Activated CD8-positive, alpha-beta memory T cell treated with anti-CD3 and anti-CD28 coated beads for 48 hours (primary cell): ENCODE measurements around the gene NCOA7.

ENCODE experiments used
- DNase-seq, 3 experiments: peaks; one replicate each; pipeline ENCODE4 v3.0.0-alpha.2; 2020; ENCODE audit warnings: low read depth in 2 of 3, low spot score in 2 of 3

The NCOA7 gene

DNA sequence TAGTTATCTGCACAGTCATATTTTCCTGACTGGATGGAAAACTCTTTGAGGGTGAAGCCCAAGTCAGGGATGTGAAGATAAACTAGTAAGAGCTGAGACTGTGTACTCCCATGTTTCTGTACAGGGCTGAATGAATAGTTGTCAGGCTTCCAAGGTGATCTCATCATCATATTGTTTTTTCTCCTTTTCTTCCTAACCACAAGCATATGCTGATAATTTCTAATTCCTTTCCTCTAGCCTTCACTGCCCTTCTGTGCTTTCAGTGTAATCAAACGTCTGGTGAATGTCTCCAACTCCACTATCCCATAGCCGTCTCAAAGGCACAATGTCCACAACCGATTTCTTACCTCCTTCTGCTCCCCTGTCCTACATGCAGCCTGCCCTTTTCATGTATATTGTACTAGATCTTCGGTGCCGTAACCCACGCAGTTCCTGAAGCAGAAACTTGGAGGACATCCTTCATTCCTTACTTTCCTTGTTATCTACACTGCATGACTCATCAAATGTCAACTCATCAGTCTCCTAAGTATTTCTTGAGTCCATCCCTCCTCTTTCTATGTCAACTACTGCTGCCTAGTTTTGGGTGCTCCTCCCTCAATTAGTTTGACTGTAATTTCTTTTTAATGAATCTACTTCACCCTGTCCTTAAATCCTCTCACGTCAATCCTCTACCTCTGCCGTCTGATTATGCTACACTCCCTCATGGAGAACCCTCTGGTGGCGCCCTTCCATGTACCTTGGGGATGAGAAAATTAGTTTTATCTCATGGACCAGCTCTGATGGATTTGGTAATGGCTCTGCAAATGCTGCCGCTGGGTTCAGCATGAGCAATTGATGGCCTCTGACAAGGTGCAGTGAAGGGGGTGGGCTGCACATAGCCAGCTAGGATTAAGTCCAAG is 21.9 kb downstream of the NCOA7 start:
- DNase-seq, result no peak

- DNase-seq, result no peak
These were observed 23.7 kb downstream of the NCOA7 start for GRCh38 chr6:125814481-125814880.

GRCh38 chr6:125815080-125815910 is 24.5 kb downstream of the NCOA7 start:
- DNase-seq, result no peak

- no peak for DNase-seq
These were observed 26.1 kb downstream of the NCOA7 start for GRCh38 chr6:125816828-125817280.

GRCh38 chr6:125818225-125818657 is 27.5 kb downstream of the NCOA7 start:
- no peak for DNase-seq

- DNase-seq, result no peak
These were observed 28.1 kb downstream of the NCOA7 start for GRCh38 chr6:125818772-125819260.

DNA sequence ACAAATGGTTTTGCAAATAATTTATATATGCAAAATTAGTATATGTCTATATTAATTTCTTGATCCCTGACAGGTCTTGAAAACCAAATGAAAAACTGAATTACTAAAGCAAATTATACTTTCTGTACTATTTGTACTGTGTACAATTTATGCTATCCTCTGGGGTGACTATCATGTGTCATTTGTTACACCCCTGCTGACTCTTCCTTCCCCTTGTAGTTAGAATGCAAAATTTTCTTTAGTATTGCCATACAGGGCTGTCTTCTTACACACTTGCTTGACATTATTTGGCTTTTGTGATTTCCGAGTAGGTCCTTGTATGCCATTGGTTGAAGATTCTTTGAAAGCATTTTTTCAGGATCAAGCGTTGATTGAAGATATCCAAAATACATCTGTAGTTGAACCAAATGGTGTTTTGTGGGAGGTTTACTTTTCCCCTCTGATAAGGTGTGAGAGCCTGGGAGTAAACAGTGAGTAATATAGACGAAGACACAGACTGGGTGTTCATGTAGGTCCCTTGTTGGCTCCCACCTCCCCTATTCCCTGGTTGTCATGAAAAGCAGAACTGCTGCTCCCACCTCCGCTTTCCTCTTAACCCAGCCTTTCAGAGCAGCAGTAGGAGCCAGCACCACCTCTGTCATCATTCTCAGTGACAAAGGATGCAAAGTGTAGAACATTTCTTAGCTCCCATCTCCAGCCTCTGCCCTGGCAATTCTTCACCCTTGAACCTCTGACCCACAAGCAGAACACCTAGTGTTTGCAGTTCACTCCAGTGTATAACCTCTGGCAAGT is 29.0 kb downstream of the NCOA7 start:
- DNase-seq, result no peak

DNA sequence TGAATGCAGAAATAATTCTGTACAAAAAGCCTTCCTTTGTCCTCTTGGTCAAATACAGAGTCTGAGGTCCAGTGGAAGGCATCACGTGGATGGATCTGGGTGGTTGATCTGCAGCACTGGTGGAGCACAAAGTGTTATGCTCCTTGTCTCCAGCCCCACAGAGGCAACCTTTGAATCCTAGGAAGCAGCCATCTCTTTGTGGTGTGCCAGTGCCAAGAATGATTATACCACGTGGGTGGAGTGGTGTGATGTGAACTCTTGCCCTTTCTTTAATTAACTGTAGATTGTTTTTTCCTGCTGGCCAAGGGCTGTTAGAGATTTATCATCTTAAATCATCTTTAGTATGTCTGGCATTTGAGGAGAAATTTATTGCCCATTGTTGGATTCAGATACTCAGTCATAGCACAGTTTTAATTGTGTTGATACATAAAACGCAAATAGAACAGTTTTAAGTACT is 31.1 kb downstream of the NCOA7 start:
- no peak for DNase-seq

GRCh38 chr6:125823180-125823579 is 32.4 kb downstream of the NCOA7 start:
- no peak for DNase-seq

GRCh38 chr6:125824946-125825771 is 34.4 kb downstream of the NCOA7 start:
- no peak for DNase-seq

DNA sequence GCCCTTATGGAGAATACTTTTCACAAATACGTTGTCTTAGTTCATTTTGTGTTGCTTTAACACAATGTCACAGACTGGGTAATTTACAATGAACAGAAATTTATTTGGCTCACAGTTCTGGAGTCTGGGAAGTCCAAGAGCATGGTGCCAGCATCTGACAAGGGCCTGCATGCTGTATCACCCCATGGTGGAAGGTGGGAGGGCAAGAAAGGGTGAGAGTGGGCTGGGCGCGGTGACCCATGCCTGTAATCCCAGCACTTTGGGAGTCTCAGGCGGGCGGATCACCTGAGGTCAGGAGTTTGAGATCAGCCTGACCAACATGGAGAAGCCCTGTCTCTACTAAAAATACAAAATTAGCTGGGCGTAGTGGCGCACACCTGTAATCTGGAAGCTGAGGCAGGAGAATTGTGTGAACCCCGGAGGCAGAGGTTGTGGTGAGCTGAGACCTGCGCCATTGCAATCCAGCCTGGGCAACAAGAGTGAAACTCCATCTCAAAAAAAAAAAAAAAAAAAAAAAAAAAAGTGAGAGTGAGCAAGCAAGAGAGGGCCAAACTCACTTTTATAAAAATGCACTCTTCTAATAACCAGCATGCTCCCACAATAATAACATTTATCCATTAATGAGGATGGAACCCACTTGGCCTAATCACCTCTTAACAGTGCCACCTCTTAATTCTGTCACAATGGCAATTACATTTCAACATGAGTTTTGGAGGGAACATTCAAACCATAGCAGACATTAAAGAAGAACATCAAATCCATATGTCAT is 36.1 kb downstream of the NCOA7 start:
- DNase-seq, result no peak

GRCh38 chr6:125827788-125828320 is 37.1 kb downstream of the NCOA7 start:
- no peak for DNase-seq

- DNase-seq, result no peak
These were observed 37.8 kb downstream of the NCOA7 start for GRCh38 chr6:125828476-125829039.

GRCh38 chr6:125829433-125829832 is 38.7 kb downstream of the NCOA7 start:
- DNase-seq, result no peak

DNA sequence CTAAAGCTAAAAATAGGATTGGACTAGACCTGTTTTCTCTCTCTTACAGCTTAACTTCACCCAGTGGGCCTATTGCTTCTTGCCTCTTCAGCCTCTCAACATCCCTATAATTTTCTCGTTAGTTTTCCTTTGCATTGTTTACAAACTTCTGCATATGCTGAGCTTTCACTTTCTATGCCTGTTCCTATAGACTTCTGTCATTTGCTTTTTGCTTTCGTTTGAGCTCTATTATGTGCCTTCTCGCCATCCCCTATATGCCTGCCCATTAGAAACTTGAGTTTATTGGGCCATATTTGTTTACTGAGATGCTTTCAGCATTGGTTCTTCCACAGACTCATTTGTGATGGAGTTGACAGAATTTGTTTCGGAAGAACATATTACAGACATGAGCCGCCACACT is 40.9 kb downstream of the NCOA7 start:
- DNase-seq, result no peak

GRCh38 chr6:125832391-125833117 is 41.8 kb downstream of the NCOA7 start:
- DNase-seq, result no peak

DNA sequence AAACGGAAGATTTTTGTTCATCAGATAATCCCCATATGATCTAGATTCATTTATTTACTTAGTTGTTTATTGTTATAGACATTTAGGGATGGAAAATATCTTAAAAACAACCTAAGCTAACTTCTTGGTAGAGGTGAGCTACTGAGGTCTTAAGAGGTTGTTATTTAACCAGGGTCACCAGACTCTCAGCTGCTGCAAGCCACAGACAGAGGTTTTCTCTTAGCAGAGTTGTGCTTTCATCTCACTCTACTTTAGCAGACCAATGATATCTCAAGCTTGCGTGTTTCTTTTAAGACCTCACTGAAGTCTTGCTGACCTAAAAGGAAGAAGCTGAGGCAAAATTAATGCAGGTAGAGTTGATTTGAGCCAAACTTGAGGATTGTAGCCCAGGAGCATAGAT is 43.6 kb downstream of the NCOA7 start:
- DNase-seq, result no peak

DNA sequence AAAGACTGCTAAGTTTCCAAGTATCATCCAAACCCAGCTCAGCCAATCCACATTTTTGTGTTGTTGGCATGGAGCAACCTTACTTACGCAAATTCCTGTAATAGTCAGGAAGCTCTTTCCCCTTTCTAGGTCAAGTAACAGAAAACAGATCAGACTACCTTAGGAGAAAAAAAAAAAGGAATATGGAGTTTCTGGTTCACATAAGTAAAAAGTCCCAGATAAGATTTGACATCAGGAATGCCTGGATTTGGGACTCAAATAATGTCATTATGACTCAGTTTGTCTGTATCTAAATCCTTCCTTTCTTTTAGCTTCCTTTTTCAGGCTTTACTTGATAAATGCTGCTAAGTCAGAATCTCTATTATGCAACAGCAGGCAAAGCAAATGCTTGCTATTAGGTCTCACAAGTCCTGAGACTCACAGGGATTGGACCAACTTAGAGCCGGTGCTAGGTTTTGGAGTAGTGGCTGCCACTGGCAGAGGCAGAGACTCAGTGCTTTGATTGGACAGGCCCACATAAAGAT is 44.5 kb downstream of the NCOA7 start:
- DNase-seq, result no peak
